GM20431 (cell line): ENCODE results near the gene BCL3.
"Not testable (repeated sequence)": the region's sequence is repeated elsewhere in the genome, so short reads cannot be mapped to it uniquely, and the experiment has no call there.

Source experiments
- in situ Hi-C: fragments of 300-500 bp; cut with MseI, MboI; formaldehyde crosslinking; loops from one replicate; pipeline ENCODE4 v1.15.0; 2020; ENCODE audit warnings: low sequenced_read_pairs; ENCODE audit not compliant: unreplicated experiment

The BCL3 gene, protein sequence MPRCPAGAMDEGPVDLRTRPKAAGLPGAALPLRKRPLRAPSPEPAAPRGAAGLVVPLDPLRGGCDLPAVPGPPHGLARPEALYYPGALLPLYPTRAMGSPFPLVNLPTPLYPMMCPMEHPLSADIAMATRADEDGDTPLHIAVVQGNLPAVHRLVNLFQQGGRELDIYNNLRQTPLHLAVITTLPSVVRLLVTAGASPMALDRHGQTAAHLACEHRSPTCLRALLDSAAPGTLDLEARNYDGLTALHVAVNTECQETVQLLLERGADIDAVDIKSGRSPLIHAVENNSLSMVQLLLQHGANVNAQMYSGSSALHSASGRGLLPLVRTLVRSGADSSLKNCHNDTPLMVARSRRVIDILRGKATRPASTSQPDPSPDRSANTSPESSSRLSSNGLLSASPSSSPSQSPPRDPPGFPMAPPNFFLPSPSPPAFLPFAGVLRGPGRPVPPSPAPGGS

DNA sequence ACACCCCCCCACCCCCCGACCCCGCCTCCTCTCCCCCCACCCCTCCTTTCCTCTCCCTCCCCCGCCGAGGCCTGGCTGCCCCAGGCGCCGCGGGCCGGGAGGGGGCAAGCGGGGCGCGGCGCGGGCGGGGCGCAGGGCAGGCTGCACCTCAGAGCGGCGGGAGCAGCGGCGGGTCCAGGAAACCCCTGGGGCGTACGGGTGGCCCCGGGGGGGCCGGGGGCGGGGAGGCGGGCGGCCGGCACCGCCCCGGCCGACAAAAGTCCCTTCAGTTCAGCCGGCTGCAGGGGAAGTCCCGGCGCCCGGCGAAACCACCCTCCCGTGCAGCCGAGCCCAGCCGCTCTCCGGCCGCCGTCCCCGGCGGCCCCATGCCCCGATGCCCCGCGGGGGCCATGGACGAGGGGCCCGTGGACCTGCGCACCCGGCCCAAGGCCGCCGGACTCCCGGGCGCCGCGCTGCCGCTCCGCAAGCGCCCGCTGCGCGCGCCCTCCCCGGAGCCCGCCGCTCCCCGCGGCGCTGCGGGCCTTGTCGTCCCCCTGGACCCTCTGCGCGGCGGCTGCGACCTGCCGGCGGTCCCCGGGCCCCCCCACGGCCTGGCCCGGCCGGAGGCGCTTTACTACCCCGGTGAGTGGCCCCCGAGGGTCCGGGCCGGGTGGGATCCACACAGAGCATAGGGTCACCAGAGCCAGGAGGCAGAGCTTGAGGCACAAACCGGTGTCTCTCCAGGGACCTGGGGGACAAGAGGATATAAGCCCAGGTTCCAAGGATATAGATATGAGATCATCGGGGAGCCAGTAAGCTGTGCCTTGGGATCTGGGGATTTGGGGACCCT lies at the start of gene BCL3:
TSS of gene BCL3 (plus strand) at position 283 of the 829 bp plus-strand sequence. CDS start at position 366, 83 bp downstream.
- in situ Hi-C loops: no loop called here

DNA sequence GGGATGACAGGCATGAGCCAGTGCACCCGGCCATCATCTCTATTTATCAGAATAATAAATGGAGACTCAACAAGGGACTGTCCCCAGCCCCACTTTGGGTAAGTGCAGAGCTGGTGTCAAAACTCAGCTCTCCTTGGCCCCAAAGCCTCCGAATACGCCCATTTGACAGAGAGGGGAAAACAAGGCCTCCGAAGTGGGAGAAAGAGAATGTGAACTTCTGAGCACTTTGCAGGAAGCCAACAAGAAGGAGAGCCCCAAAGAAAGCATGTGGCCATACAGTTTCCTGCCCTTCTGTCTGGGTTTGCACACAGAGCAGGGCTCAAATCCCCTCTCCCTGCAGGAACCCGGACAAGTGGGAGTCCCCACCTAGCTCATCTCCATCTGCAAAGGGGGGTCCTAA lies 48.0 kb upstream of the BCL3 start:
- in situ Hi-C loops: no loop called here

DNA sequence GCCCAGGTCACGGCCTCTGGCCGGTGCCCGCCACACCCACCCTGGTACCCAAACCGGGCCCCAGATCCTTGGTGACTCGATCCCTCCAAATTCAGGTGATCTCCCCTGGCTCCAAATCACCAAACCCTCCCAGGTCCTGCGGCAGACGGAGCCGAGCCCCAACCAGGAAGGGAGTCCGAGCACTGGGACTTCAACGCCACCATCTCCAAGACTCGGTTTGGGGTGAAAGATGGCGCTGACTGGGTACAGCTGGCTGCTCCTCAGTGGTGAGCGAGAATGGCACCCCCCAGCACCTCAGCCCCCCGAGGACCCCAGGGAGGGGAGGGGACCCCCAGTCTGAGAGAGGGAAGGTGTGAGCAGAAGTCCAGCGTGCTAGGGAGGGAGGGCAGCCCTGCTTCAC lies 47.3 kb upstream of the BCL3 start:
- in situ Hi-C loops: no loop called here

DNA sequence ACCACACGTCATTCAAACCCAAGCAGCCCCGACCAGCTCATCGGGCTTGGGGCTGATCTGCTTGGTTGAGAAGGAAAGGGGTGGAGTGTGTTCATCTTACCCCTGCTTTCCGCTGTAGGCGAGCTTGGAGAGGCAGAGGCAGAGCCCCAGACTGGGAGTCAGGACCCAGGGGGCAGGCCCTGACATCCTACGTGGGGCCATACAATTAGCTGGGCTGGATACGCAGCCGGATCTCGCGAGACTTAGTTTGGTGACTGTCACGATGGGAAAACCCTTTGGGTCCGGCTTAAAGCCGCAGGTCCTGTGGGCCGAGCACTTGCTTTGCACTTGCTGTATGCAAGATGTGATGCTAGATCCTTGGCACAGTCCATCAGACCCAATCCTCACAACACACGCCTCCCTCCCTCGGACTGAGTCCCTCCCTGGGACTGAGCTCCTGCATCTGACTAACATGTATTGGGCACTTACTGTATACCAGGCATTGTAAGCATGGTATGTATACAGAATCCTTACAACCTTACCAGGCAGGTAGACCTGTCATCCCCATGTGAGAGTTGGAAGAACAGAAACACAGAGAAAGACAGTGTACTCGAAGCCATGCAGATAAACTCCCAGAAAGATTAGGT lies 45.8 kb upstream of the BCL3 start:
- in situ Hi-C loops: no loop called here

DNA sequence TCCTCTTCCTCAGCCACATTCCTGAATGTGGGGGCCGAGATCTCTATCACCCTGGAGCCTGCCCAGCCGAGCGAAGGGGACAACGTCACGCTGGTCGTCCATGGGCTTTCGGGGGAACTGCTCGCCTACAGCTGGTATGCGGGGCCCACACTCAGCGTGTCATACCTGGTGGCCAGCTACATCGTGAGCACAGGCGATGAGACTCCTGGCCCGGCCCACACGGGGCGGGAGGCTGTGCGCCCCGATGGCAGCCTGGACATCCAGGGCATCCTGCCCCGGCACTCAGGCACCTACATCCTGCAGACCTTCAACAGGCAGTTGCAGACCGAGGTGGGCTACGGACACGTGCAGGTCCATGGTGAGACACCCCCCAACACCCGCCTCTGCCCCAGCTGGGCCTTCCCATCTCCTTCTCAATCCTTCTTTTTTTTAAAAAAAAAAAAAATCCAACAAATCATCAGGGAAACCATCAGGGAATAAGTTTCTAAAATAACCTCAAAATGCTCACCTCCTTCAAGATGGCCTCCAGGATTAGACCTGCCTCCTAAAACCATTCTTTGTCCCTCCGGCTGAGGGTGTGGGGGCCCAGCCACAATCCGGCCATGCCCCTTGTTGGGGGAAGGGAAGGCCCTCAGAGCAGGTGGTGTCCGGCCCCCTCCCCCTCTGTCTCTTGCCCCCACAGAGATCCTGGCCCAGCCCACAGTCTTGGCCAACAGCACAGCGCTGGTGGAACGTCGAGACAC lies 45.0 kb upstream of the BCL3 start:
- in situ Hi-C loops: no loop called here

DNA sequence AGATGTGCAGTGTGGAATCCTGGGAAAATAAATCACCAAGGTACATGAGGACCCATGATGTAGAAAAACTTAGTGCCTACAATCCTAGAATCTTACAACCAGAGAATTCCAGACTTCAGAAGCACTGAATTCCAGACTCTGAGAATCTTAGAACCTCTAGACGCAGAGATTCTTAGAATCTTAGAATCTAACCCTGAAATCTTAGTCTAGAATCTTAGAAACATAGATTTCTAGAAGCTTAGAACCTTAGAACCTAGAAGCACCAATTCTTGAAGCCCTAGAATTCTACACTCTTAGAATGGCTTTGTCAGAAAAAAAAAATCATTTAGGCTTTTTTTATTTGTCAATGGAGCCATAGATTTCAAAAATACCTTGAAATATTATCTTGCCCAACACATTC lies 43.5 kb upstream of the BCL3 start:
- in situ Hi-C loops: no loop called here

DNA sequence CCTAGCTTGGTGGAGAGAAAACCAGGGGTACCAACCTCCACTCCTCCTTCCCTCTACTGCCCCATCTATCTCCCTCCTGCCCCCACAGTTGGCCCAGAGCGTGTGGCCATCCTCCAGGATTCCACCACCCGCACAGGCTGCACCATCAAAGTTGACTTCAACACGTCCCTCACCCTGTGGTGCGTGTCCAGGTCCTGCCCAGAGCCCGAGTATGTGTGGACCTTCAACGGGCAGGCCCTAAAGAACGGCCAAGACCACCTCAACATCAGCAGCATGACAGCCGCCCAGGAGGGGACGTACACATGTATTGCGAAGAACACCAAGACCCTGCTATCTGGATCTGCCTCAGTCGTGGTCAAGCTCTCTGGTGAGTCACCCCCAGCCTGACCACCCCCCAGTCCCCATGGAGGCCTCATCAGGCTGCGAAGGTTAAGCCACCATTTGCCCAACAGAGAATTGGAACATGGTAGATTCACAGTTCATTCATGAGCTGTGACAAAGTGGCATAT lies 43.0 kb upstream of the BCL3 start:
- in situ Hi-C loops: no loop called here

DNA sequence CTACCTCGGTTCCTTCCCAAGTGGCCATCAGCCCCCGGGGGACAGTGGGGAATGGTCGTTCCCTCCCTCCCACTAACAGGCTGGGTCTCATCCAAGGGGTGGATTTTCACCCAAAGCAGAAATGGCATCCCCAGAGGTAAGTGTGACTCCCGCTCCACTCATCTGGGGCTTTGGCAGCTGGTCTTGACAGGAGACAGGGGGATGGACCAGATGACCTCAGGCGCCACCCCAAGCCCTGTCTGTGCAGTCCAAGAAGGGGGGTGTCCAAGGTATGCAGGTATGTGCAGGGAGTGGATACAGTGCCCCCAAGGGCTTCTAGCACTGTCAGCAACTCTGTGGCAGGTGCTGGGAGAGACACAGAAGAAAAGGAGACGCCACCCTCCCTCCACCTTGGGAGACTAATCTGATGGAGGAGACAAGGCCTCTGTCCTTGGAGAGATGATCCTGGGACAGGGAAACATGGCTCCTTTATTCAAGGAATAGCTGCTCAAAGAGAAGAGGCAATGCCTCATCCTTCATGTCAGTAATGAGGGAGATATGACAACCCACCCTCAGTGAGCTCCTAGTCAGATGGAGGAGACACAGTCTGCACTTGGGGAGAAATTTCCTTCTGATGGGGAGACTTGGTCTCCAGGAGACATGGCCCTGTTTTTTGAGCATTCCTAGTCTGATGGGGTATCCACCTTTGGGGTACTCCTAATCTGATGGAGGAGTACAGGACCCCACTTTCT lies 41.8 kb upstream of the BCL3 start:
- in situ Hi-C loops: no loop called here

DNA sequence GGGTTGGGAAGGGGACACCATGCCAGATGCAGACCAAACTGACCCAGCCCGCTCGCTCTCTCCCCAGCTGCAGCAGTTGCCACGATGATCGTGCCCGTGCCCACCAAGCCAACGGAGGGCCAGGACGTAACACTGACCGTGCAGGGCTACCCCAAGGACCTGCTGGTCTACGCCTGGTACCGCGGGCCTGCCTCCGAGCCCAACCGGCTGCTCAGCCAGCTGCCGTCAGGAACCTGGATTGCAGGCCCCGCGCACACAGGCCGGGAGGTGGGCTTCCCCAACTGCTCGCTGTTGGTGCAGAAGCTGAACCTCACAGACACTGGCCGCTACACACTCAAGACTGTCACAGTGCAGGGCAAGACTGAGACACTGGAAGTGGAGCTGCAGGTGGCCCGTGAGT lies 40.7 kb upstream of the BCL3 start:
- in situ Hi-C loops: no loop called here

DNA sequence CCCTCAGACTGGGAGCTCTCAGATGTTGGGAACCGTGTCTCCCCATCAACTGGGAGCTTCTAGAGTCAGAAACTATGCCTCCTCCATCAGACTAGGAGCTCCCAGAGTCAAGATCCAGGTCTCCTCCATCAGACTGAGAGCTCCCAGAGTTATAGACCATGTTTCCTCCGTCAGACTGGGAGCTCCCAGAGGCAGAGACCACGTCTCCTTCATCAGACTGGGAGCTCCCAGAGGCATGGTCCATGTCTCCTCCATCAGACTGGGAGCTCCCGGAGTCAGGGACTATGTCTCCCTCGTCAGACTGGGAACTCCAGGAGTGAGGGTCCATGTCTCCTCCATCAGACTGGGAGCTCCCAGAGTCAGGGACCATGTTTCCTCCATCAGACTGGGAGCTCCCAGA lies 39.6 kb upstream of the BCL3 start:
- in situ Hi-C loops: no loop called here

DNA sequence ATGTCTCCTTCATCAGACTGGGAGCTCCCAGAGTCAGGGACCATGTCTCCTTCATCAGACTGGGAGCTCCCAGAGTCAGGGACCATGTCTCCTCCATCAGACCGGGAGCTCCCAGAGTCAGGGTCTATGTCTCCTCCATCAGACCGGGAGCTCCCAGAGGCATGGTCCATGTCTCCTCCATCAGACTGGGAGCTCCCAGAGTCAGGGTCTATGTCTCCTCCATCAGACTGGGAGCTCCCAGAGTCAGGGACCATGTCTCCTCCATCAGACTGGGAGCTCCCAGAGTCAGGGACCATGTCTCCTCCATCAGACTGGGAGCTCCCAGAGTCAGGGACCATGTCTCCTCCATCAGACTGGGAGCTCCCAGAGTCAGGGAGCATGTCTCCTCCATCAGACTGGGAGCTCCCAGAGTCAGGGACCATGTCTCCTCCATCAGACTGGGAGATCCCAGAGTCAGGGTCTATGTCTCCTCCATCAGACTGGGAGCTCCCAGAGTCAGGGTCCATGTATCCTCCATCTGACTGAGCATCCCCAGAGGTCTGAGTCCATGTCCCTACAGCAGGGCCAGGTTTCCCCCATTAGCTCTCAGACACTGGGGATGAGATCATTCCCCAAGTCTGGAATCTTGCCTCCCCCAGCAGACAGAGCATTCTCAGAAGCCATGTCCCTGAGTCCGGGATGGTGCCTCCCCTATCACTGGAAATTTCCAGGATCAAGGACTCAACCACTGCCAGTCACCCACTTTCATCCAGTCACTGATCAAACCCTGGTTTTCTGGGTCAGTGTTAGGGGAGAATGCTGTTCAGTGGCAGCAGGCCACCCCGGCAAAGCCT lies 38.9 kb upstream of the BCL3 start:
- in situ Hi-C loops: not testable (repeated sequence)

DNA sequence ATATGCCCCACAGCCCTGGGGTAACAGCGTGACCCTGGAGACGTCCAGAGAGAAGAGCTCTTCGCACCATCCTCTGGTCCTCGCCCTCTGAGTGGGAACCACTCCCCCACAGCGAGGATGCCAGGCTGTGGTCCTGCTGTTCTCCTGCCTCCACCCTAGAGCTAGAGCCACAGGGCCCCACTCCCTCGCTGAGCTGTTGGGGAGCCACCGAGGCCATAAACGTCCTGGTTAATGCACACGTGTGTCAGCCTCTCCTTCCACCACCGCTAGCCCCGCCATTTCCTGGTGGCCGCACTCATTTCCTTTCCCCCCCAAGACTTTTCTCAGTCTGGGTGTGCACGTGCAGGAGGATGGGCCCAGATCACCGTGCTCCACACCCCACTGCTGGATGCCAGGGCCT lies 38.0 kb upstream of the BCL3 start:
- in situ Hi-C loops: no loop called here

DNA sequence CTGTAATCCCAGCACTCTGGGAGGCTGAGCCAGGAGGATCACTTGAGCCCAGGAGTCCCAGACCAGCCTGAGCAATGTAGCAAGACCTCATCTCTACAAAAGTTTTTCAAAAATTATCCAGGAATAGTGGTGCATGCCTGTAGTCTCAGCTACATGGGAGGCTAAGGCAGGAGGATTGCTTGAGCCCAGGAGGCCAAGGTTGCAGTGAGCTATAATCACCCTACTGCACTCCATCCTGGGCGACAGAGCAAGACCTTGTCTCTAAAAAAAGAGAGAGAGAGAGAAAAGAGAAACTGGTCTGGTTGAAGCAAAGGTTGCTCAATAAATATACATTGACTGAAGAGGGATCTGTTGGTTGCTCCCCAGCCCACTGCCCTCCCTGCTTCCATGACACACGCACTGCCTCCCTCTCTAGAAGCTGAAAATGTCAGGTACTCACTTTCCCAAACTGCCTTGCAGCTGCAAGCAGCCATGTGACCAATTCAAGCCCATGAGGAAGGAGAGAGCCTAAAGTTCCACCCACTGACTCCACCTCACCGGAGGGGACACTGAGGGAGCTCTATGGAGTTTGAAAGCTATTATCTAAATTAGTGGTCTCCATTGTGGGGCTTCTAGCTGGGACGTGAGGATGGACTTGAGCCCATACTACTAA lies 35.5 kb upstream of the BCL3 start:
- in situ Hi-C loops: no loop called here

DNA sequence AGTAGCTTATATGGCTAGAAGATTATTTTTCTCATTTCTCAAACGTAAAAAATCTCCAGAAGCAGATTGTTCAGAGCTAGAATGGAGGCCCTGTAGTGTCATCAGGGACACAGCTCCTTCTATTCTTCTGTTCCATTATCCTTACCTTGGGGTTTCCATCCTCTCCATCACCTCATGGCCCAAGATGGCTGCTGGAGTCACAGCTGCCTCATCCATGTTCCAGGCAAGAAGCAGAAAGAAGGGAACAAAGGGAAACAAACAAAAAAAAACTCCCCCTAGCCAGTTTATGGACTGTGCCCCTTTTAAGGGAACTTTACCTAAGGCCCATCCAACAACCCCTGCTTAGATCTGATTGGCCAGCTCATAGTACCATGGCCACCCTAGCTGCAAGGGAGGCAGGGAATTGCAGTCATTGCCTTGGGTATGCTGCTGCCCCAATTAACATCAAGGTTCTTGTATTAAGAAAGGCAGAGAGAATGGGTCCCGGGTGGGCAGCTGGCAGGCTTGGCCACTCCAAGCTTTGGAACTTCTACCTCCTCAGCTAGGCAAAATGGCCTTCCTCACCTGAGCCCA lies 33.8 kb upstream of the BCL3 start:
- in situ Hi-C loops: no loop called here

DNA sequence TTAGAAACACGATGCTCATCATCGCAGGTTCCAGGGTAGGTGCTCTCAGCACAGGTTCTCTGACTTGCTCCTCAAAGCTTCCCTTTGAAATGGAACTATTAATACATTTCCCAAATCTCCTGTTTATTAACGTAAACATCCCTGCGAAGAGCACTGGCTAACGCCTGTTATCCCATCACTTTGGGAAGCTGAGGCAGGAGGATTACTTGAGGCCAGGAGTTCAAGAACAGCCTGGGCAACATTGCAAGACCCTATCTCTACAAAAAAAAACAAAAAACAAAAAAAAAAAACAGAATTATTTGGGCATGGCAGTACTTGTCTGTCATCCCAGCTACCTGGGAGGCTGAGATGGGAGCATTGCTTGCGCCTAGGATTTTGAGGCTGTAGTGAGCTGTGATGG lies 30.9 kb upstream of the BCL3 start:
- in situ Hi-C loops: no loop called here

DNA sequence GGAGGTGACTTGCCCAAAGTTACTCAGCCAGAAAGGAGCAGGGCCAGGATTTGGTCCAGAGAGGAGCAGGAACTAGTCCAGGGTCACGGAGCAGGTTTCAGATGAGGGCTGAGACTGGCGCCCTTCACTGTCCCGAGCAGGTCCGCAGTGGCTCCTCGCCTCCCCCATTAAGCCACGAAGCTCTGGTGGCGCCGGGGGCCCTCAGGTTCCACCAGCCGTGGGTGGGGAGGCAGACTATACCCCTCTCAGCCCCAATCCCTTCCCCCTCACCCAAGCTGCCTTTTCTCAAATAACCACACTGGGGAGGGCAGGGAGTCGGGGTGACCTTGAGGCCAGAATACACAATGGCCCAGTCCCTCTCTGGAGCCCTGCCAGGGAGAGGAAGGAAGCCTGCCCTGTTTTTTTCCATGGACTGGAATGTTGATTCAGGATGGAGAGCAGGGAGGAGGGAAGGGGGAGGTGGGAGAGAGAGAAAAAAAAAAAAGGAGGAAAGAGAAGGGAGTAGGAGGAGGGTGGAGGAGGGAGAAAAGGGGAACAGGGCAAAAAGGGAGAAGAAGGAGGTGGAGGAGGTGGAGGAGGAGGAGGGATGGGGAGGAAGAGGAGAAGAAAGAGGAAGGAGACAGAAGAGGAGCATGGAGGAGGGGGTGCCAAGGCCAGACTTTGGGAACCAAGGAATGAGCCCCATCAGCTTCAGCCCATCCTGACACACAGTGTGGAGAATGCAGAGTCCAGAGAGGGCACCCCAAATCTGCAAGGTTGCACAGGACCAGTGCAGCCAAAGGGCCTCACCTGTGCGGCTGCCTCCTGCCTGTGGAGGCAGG lies 29.9 kb upstream of the BCL3 start:
- in situ Hi-C loops: no loop called here

DNA sequence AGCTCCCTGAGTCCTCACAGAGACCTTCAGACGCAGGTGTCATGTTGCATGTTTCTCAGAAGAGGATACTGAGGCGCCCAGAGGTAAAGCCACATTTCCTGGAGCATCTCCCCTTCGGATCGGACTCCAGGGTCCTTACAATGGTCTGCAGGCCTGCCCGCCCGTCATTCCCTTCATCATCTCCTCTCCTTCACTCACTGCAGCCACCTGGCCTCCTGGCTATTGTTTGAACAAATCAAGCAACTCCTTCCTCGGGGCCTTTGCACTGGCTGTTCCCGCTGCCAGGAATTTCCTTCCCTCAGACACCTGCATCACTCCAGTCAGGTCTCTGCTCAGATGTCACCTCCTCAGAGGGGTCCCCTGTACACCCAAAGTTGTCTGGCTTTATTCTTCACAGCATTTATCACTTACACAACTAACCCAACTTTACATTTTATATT lies 29.2 kb upstream of the BCL3 start:
- in situ Hi-C loops: no loop called here
